K562 (cell line): ENCODE measurements around the gene CCDC15.

Source experiments
- BHLHE40 ChIP-seq: IDR thresholded peaks from 2 replicates; pipeline ENCODE4 v1.6.1; 2011; ENCODE audit warnings: low read length, improper control_type of control experiment
- HDAC6 ChIP-seq: IDR thresholded peaks from 2 replicates; pipeline ENCODE4 v1.6.1; 2012; ENCODE audit warnings: low read depth, mild to moderate bottlenecking, control low read depth, inconsistent platforms, low read length, moderate library complexity

DNA sequence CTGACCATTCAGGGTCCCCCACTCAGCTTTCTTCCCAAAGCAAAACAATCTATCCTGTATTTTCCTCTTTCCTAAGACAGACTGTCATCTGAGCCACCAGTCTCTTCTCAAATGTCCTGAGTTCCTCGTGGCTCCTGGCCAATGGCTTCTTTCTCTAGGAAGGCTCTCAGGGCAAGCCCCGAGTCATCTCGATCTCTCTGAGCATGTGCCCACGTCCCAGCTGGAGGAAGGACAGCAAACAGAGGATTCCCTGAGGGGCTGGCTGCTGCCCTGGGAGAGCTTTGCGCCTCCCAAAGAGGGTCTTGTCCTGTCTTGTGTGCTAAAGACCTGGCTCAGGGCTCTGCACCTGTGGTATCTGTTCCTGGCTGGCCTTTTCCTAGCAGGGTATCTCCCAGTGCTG is 117.4 kb downstream of the CCDC15 start:
- TF ChIP-seq HDAC6 = no peak
- no peak for TF ChIP-seq BHLHE40
